ENCODE measurements around the gene USP9X. TPM values are rescaled to one million over a fixed set of nuclear protein-coding genes. Genes with fewer than 3 reads are reported as not detected.
"Not testable (repeated sequence)": the region's sequence is repeated elsewhere in the genome, so short reads cannot be mapped to it uniquely, and the experiment has no call there.

The USP9X gene
- total RNA-seq, 1 donor from 2014 or later, result 59.4 TPM

- Mint-ChIP-seq H3K27ac (no peak overlapping the region), H3K4me1 (ENCODE audit: unreplicated experiment) (peaks cover 4% of the 10 kb centered on the region), H3K27me3 (no peaks in the 10 kb centered on the region), H3K36me3 (peaks cover 10% of the 10 kb centered on the region), H3K9me3 (no peaks in the 10 kb centered on the region), H3K4me3 (no peak overlapping the region)
- no peak for DNase-seq (ENCODE audit: extremely low spot score, unreplicated experiment)
- TF ChIP-seq, protein P1, sequence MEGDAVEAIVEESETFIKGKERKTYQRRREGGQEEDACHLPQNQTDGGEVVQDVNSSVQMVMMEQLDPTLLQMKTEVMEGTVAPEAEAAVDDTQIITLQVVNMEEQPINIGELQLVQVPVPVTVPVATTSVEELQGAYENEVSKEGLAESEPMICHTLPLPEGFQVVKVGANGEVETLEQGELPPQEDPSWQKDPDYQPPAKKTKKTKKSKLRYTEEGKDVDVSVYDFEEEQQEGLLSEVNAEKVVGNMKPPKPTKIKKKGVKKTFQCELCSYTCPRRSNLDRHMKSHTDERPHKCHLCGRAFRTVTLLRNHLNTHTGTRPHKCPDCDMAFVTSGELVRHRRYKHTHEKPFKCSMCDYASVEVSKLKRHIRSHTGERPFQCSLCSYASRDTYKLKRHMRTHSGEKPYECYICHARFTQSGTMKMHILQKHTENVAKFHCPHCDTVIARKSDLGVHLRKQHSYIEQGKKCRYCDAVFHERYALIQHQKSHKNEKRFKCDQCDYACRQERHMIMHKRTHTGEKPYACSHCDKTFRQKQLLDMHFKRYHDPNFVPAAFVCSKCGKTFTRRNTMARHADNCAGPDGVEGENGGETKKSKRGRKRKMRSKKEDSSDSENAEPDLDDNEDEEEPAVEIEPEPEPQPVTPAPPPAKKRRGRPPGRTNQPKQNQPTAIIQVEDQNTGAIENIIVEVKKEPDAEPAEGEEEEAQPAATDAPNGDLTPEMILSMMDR (conservative IDR thresholded peaks at IDR 0.05), result no peak
Observed at GRCh38 chrX:41178201-41178600, 93.0 kb downstream of the USP9X start.

GRCh38 chrX:41180194-41180908, 95.1 kb downstream of the USP9X start:
- no peak for DNase-seq (ENCODE audit: extremely low spot score, unreplicated experiment)
- Mint-ChIP-seq H3K4me1 (ENCODE audit: unreplicated experiment) (peaks cover 4% of the 10 kb centered on the region), H3K27ac (peak overlapping the region; percentile 75), H3K27me3 (no peaks in the 10 kb centered on the region), H3K9me3 (no peaks in the 10 kb centered on the region), H3K36me3 (peaks cover 6% of the 10 kb centered on the region), H3K4me3 (no peak overlapping the region)
- TF ChIP-seq, protein P1 (conservative IDR thresholded peaks at IDR 0.05), result peak; percentile 82

GRCh38 chrX:41184312-41184711, 99.1 kb downstream of the USP9X start:
- no peaks in the 10 kb centered on the region for H3K9me3 Mint-ChIP-seq
- H3K4me1 Mint-ChIP-seq (ENCODE audit: unreplicated experiment), result peaks cover 4% of the 10 kb centered on the region
- DNase-seq (ENCODE audit: extremely low spot score, unreplicated experiment), result no peak
- H3K27ac Mint-ChIP-seq, result no peak overlapping the region
- no peak overlapping the region for H3K4me3 Mint-ChIP-seq
- H3K27me3 Mint-ChIP-seq, result no peaks in the 10 kb centered on the region
- TF ChIP-seq, protein P1 (conservative IDR thresholded peaks at IDR 0.05), result no peak
- H3K36me3 Mint-ChIP-seq, result peaks cover 11% of the 10 kb centered on the region

DNA sequence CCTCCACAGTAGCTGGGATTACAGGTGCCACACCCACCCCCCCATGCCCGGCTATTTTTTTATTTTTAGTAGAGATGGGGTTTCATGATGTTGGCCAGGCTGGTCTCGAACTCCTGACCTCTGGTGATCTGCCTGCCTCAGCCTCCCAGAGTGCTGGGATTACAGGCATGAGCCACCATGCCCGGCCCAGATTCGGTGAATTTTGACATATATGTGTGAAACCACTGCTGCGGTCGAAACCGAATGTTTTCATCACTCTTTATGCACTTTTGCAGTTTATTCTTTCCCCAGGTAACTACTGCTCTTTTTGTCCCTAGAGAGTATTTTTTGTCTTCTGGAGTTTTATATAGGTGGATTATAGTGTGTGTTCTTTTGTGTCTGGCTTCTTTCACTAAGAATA, 101.7 kb downstream of the USP9X start:
- H3K27me3 Mint-ChIP-seq; H3K4me1 Mint-ChIP-seq (ENCODE audit: unreplicated experiment); DNase-seq (ENCODE audit: extremely low spot score, unreplicated experiment); H3K4me3 Mint-ChIP-seq; H3K9me3 Mint-ChIP-seq; H3K27ac Mint-ChIP-seq: not testable (repeated sequence)
- H3K36me3 Mint-ChIP-seq, result peaks cover 14% of the 10 kb centered on the region

GRCh38 chrX:41189156-41189555, 103.9 kb downstream of the USP9X start:
- no peak for DNase-seq (ENCODE audit: extremely low spot score, unreplicated experiment)
- H3K4me1 Mint-ChIP-seq (ENCODE audit: unreplicated experiment), result no peaks in the 10 kb centered on the region
- peaks cover 7% of the 10 kb centered on the region for H3K9me3 Mint-ChIP-seq
- H3K27ac Mint-ChIP-seq, result no peak overlapping the region
- peaks cover 25% of the 10 kb centered on the region for H3K36me3 Mint-ChIP-seq
- H3K27me3 Mint-ChIP-seq, result no peaks in the 10 kb centered on the region
- no peak overlapping the region for H3K4me3 Mint-ChIP-seq
- TF ChIP-seq, protein P1 (conservative IDR thresholded peaks at IDR 0.05), result no peak

GRCh38 chrX:41192880-41193279, 107.6 kb downstream of the USP9X start:
- Mint-ChIP-seq H3K27ac (peak overlapping the region; percentile 95), H3K4me3 (no peak overlapping the region), H3K4me1 (ENCODE audit: unreplicated experiment) (no peaks in the 10 kb centered on the region), H3K36me3 (peaks cover 27% of the 10 kb centered on the region), H3K9me3 (peaks cover 7% of the 10 kb centered on the region), H3K27me3 (no peaks in the 10 kb centered on the region)
- no peak for DNase-seq (ENCODE audit: extremely low spot score, unreplicated experiment)
- TF ChIP-seq, protein P1 (conservative IDR thresholded peaks at IDR 0.05), result no peak
